G401 (cell line): ENCODE results near the gene ANKLE1. TPM values are rescaled to one million over a fixed set of nuclear protein-coding genes. Genes with fewer than 3 reads are reported as not detected.
A peak's percentile ranks its signal among the peaks of the same experiment; 100 is the strongest.

ENCODE experiments used
- DNase-seq: peaks from one replicate; pipeline ENCODE4 v3.0.0-alpha.2; 2015; ENCODE audit warnings: low spot score
- in situ Hi-C: cut with HindIII; loops from 2 replicates; pipeline ENCODE4 v1.10.0; 2016; ENCODE audit warnings: low sequenced_read_pairs, mixed read lengths
- total RNA-seq: library from RNA; depleted of rRNA; stranded (reverse); fragments of >200 nt; shearing (Covaris generic); gene quantifications from 2 replicates; pipeline ENCODE4 v1.2.3, GENCODE V29; 2014

Gene ANKLE1
- total RNA-seq, 1 experiment from 2014 or later = 1.3 TPM

GRCh38 chr19:17321655-17322489 is 40.2 kb downstream of the ANKLE1 start:
- no peak for DNase-seq
- in situ Hi-C loops = no loop called here

- DNase-seq = no peak
- in situ Hi-C loops = no loop called here
These were observed 41.2 kb downstream of the ANKLE1 start for GRCh38 chr19:17322854-17323253.

- in situ Hi-C loops = no loop called here
- no peak for DNase-seq
These were observed 41.7 kb downstream of the ANKLE1 start for GRCh38 chr19:17323300-17323963.

DNA sequence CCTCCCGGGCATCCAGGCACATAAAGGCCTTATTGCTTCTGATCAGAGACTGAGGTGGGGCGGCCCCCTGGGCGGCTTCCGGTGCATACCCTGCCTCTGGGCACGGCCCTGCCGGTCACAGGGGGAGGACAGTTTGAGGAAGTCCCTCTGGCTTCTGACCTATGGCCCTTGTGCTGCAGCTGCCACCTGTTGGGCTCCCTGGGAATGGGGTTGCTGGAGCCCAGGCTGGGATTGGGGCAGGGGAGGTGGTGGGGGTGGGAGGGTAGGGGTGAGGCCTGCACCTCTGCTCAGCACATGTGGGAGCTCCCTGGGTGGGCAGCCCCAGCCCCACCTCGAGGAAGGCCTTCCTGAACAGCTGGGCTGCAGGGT is 42.2 kb downstream of the ANKLE1 start:
- in situ Hi-C loops = no loop called here
- DNase-seq = no peak

DNA sequence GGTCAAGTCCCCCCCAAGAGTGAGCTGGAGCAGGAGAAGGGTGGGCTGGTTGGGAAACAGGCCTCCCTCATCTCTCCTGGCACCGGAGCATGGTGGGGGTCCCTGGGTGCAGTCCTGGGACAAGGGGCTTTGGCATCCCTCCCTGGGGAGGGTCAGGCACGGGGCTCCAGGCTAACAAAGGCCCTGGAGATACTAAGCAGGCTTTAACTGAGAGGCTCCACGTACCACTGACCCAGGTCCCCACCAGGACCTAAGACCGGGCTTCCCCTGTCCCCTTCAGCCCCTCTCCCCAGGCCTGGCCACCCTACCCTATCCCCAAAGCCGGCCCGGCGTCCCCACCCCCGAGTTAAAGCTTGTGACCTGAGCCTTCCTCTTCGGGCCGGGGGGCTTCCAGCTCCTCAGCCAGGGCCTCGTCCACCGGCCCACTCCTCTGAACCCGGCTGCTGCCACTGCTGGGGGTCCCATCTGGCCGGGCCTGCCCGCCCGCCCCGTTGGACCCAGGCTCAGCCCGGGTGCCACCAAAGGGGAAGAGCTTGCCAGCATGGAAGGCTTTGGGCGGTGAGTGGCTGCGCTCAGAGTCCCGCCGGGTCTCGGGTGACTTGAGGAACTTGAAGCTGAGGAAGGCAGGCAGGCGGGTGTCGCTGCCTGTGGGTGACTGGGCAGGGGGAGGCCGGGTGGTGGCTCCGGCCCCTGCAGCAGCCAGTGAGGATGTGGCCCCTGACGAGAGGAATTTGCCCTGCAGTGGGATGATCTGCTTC is 42.8 kb downstream of the ANKLE1 start:
- no peak for DNase-seq
- in situ Hi-C loops = no loop called here

DNA sequence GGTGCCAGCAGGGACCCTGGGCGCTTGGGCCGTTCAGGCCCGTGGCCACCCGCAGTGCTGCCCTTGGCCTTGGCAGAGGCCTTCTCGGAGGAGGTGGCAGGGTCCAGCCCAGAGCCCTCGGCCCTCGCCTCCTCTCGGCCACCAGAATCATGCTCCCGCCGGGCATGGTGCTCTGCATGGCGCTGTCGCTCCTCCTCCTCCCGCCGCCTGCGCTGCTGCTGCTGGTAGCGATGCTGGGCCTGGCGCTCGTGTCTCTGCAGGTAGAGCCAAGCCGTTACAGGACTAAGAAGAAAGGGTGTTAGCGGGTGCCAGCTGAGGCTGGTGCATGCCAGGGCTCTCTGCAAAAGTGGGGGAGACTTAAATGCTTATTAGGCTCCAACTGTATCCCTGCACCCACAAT is 43.4 kb downstream of the ANKLE1 start:
- no peak for DNase-seq
- in situ Hi-C loops = no loop called here

DNA sequence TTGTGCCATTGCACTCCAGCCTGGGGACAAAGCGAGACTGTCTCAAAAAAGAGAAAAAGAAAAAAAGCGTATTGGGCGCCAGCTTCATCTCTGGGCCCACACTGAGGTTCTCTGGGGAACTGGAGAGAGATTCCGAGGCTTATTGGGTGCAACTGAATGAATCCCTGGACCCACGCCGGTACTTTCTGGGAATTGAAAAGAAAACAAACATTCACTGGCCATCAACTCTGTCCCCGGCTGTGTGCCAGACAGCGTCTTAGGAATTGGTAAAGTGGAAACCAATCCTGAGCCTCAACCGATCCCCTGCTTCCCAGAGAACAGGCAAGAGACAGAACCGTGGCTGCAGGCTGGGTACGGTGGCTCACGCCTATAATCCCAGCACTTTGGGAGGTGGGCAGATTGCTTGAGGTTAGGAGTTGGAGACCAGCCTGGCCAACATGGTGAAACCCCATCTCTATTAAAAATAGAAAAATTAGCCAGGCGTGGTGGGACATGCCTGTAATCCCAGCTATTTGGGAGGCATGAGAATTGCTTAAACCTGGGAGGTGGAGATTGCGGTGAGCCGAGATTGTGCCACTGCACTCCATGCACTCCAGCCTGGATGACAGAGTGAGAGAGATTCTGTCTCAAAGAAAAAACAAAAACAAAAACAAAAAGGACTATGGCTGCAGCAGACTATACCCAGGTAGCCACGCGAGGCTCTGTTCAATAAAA is 44.3 kb downstream of the ANKLE1 start:
- in situ Hi-C loops = no loop called here
- peak; percentile 37 for DNase-seq

GRCh38 chr19:17326595-17326966 is 44.9 kb downstream of the ANKLE1 start:
- in situ Hi-C loops = no loop called here
- no peak for DNase-seq

GRCh38 chr19:17327068-17327653 is 45.5 kb downstream of the ANKLE1 start:
- in situ Hi-C loops = no loop called here
- no peak for DNase-seq

GRCh38 chr19:17327654-17328516 is 46.2 kb downstream of the ANKLE1 start:
- DNase-seq = peak; percentile 50
- in situ Hi-C loops = no loop called here

DNA sequence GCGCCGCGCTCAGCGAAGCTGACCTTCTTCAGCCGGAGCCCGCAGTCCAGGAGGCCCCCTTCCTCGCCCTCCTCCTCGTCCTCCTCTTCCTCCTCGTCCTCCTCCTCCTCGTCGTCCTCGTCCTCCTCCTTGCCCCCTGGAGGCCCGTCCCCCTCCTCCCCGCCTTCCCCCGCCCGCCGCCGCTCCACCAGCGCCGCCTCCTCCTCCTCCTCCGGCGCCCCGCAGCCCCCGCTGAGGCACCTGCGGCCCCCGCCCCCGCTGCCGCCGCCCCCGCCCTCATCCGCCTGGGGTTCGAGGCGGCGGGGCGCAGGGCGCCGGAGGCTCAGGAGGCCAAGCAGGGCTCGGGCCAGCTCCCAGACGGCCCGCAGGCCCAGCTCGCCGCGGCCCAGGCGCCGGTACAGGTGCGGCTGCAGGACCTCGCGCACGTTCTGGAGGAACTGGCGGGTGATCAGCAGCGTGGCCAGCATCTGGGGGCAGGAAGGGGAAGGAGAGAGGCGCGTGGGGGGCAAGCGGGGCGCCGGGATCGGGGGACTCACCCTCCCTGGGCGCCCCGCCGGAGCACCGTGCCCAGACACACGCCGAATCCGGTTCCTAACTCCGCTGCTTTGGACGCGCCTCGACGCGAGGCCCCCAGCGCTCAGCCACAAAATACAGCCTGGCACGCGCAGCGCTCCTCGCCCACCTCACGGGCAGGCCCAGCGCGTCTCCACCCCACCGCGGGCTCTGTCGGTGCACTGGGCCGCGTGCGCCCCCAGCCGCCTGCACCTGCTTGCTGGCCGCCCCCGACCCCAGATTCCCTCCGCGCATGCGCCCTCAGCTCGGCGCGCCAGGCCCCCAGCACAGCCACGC is 47.0 kb downstream of the ANKLE1 start:
- in situ Hi-C loops = no loop called here
- DNase-seq = no peak

DNA sequence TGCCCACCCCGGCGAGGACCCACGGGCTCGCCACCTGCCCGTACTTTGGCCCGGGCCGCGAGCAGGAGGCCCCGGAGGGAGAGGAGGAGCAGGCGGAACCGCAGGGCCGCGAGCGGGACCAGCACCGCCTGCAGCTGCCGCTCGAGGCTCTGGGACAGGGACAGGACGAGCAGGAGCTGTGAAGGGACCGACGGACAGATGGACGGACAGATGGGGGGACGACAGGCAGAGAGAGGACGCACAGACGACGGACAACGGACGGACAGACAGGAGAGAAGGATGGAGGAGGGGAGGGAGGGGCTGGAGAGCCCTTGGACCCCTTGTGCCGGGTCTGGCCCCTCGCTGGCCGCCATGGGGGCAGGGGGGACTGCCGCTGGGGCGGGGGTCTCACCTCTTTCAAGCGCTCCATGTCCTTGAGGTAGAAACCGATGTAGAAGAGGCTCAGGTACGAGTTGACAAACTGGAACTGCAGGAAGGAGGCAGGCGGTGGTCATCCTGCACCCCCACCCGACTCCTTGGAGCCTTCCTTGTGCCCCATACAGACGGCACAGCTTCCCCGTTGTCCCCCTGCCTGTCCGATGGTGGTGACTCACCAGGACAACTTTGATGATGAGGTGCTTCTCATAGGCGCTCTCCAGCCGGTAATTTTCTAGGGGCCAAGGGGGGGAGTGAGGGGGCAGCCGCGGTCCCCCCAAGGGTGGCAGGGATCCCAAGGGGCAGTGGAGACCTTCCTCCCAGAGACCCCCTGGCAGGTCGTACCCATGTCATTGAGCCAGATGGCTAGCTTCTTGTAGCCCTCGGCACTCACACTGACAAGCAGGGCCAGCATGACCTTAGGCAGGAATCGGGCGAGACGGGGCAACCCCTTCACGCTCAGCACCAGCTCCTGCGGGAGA is 47.9 kb downstream of the ANKLE1 start:
- DNase-seq = no peak
- in situ Hi-C loops = no loop called here

GRCh38 chr19:17330262-17331044 is 48.8 kb downstream of the ANKLE1 start:
- no peak for DNase-seq
- in situ Hi-C loops = no loop called here

GRCh38 chr19:17331045-17331558 is 49.4 kb downstream of the ANKLE1 start:
- in situ Hi-C loops = no loop called here
- no peak for DNase-seq

GRCh38 chr19:17332360-17332676 is 50.6 kb downstream of the ANKLE1 start:
- no peak for DNase-seq
- in situ Hi-C loops = no loop called here
